ENCODE data around the gene PPIP5K1. TPM values are rescaled to one million over a fixed set of nuclear protein-coding genes. Genes with fewer than 3 reads are reported as not detected.

The PPIP5K1 gene
- total and polyA plus RNA-seq, 9 of the 15 experiments (the other 6 are each of a cell fraction or from before 2014, with no cell fraction given): 2.5 to 74.6 (median 35.1) TPM

- TF ChIP-seq ZNF318 (IDR thresholded peaks at IDR 0.05; ENCODE audit: borderline replicate concordance in 1 of 2, low read depth in 1 of 2) (no peak), MNT (conservative IDR thresholded peaks at IDR 0.05) (no peak; a peak in 1 of 4 replicates), HMGXB4 (CRISPR knock-in tag; IDR thresholded peaks at IDR 0.05) (no peak), TCF7 (IDR thresholded peaks at IDR 0.05; ENCODE audit: borderline replicate concordance) (no peak), PURB (CRISPR knock-in tag; IDR thresholded peaks at IDR 0.05; ENCODE audit: low read depth) (no peak), MAFF (IDR thresholded peaks at IDR 0.05; ENCODE audit: low read length) (no peak), TAF7 (tag; IDR thresholded peaks at IDR 0.05) (no peak), MED1 (CRISPR knock-in tag; IDR thresholded peaks at IDR 0.05; ENCODE audit: borderline replicate concordance) (0 out of 2 replicates have a peak, but pooled peaks have one; percentile 37), NR2C1 (IDR thresholded peaks at IDR 0.05) (no peak), NR2C1 (tag; IDR thresholded peaks at IDR 0.05) (no peak), THRA (IDR thresholded peaks at IDR 0.05) (no peak)
Observed at GRCh38 chr15:43511012-43511885, 78.8 kb downstream of the PPIP5K1 start (continued).

All from K562 (cell line).